Inflammatory macrophage treated with lipopolysaccharide for 4 hours (primary cell): Measurements from ENCODE around the gene PLK4.
"Not testable (repeated sequence)": the region's sequence is repeated elsewhere in the genome, so short reads cannot be mapped to it uniquely, and the experiment has no call there.

Source experiments
- DNase-seq: peaks from one replicate; pipeline ENCODE4 v3.0.0-alpha.2; 2020

PLK4 gene

DNA sequence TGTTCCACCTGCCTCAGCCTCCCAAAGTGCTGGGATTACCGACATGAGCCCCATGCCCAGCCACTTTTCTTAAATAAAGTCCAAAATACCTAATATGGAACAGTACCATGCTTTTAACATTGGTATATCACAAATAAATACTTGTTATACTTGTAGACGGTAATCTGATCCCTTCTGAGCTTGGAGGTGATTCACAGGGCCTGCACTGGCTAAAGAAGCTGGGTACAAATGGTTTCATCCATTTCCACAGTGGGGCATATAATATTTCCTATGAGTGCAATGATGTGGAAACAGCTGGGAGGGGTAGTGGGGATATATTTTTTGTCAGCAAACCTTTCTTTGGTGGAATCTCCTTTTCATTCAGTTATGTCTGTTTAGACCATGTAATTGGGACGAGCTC, 35.8 kb downstream of the PLK4 start:
- no peak for DNase-seq

DNA sequence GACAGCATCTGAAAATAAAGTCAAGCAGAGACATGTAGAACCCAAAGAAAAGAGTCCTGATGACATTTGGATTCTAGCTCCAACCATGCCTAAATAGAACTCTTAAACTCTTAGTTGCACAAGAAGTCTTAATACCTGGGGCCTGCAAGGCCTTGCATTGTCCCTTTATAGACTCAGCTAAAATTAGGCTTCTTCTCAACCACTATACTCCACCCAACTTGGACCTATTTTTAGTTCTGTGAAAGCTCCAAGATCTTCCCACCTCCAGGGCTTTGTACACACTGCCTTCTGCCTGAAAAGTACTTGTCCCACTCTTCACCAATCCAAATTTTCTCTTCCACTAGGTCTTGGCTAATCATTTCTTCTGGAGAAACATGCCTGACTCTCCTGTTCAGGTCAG, 36.5 kb downstream of the PLK4 start:
- DNase-seq, result no peak

DNA sequence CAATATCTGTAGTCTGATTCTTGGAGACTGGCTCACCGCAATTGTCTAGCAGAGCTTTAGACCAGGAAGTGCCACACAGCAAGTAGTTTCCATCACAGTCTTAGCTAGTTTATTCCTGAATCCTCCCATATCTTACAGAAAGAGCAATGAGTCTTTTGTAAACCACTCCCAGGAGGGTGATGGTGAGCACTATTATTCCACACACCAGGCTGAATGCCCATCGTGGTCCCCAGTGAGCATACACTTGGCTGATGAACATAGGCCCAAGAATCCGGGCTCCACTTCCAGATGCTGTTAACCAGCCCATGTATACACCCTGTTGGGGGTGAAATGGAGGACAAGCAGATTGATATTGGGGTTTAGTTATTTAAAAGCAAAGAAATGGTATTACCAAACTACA, 39.8 kb downstream of the PLK4 start:
- DNase-seq, result no peak

DNA sequence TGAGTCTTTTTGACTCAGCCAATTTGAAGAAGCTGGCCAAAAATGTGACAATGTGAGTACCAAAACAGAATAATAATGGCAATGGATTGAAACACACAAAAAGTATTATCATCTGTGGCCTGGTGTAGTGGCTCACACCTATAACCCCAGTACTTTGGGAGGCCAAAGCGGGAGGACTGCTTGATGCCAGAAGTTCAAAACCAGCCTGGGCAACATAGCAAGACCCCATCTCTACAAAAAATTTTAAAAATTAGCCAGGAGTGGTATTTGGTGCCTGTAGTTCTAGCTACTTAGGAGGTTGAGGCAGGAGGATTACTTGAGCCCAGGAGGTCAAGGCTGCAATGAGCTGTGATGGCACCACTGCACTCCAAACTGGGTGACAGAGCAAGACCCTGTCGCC, 41.5 kb downstream of the PLK4 start:
- DNase-seq, result no peak

DNA sequence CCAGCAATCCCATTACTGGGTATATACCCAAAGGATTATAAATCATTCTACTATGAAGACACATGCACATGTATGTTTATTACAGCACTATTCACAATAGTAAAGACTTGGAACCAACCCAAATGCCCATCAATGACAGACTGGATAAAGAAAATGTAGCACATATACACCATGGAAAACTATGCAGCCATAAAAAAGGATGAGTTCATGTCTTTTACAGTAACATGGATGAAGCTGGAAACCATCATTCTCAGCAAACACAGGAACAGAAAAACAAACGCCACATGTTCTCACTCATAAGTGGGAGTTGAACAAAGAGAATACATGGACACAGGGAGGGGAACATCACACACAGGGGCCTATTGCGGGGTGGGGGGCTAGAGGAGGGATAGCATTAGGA, 45.0 kb downstream of the PLK4 start:
- DNase-seq, result not testable (repeated sequence)

DNA sequence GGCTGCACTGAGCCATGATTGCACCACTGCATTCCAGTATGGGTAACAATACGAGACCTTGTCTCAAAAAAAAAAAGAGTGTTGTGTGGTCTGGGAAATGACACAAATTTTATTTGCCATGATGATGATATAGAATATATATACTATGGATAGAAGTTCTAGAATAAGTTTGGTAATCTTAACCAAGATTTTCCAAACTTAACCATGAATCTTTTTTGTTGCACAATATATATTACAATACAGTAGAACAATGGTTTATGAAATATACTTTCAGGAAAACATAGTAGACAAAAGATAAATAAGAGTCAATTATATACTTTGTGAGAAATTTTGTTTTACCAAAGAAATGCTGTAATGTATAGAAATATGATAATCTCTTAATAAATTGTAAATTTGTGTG, 49.5 kb downstream of the PLK4 start:
- no peak for DNase-seq

DNA sequence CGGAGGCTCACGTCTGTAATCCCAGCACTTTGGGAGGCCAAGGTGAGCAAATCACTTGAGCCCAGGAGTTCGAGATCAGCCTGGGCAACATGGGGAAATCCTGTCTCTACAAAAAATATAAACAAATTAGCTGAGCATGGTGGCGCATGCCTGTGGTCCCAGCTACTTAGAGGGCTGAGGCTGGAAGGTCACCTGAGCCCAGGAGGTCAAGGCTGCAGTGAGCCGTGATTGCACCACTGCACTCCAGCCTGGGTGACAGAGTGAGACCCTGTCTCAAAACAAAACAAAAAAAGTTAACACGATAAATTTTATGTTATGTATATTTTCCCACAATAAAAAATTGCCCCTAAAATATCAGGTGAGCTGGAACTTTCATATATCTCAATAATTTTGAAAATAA, 51.1 kb downstream of the PLK4 start:
- not testable (repeated sequence) for DNase-seq

DNA sequence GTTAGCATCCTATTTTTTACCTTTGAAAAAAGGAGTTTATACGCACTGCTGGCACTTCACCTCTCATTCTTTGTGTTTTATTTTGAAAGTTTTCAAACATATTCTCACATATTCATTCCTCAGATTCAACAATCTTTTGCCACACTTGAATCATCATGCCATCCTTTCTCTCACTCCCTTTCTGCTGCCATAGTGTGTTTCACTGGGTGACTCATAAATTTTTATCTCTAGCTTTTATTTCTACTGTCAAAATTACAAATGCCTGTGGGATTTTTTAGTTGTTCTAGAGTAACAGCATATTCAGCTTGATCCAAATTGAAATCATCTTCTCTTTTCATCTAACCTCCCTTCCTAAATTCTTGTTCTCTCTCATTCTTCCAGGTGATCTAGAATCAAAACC, 56.3 kb downstream of the PLK4 start:
- no peak for DNase-seq
